Thymus (tissue), 11 donors: Measurements from ENCODE around the gene TK2. TPM values are rescaled to one million over a fixed set of nuclear protein-coding genes. Genes with fewer than 3 reads are reported as not detected.
A peak's percentile ranks its signal among the peaks of the same experiment; 100 is the strongest.

ENCODE experiments used
- DNase-seq, 9 donors: peaks; one replicate each; pipeline ENCODE4 v3.0.0-alpha.2; 2013; ENCODE audit warnings: low spot score in 9 of 9, low read depth in 6 of 9, missing footprints in 1 of 9
- H3K27ac ChIP-seq, 2 donors: one replicate each; pipeline ENCODE4 v1.5.1; 2013; ENCODE audit warnings: control low read depth in 1 of 2, low read depth in 1 of 2, low read length in 1 of 2, mild to moderate bottlenecking in 1 of 2, moderate library complexity in 1 of 2
- H3K27me3 ChIP-seq, 2 donors: one replicate each; pipeline ENCODE4 v1.5.1; 2013; ENCODE audit warnings: low read length in 1 of 2; ENCODE audit not compliant: control insufficient read depth in 2 of 2, insufficient read depth in 1 of 2
- H3K36me3 ChIP-seq, 2 donors: one replicate each; pipeline ENCODE4 v1.5.1; 2013; ENCODE audit warnings: low read length in 1 of 2, mild to moderate bottlenecking in 1 of 2, moderate library complexity in 1 of 2; ENCODE audit not compliant: control insufficient read depth in 2 of 2, insufficient read depth in 2 of 2
- H3K4me1 ChIP-seq, 2 donors: one replicate each; pipeline ENCODE4 v1.5.1; 2013; ENCODE audit warnings: low read length in 2 of 2; ENCODE audit not compliant: control insufficient read depth in 2 of 2, insufficient read depth in 2 of 2
- H3K4me3 ChIP-seq, 2 donors: one replicate each; pipeline ENCODE4 v1.5.1; 2013; ENCODE audit warnings: low read length in 2 of 2, control low read depth in 1 of 2, mild to moderate bottlenecking in 1 of 2
- H3K9me3 ChIP-seq, 2 donors: one replicate each; pipeline ENCODE4 v1.5.1; 2013; ENCODE audit warnings: low read length in 1 of 2, mild to moderate bottlenecking in 1 of 2; ENCODE audit not compliant: control insufficient read depth in 2 of 2, insufficient read depth in 1 of 2
- WGBS: extraction: QIAGEN DNeasy Blood & Tissue Kit; methylation state at CpG from one replicate; pipeline ENCODE4 v1.1.7; 2013; 5-methylcytosine and 5-hydroxymethylcytosine counted together
- polyA plus RNA-seq: library from polyadenylated mRNA; stranded (reverse); fragments of 200-250 nt; gene quantifications from one replicate; pipeline ENCODE4 v1.2.3, GENCODE V29; 2013
- total RNA-seq: library from RNA; stranded (reverse); fragments of 120-200 nt; gene quantifications from one replicate; pipeline ENCODE4 v1.2.4, GENCODE V29; 2013
- donor health status: healthy.

Gene TK2
- total and polyA plus RNA-seq, 2 donors, result 11.9 to 15.9 TPM

DNA sequence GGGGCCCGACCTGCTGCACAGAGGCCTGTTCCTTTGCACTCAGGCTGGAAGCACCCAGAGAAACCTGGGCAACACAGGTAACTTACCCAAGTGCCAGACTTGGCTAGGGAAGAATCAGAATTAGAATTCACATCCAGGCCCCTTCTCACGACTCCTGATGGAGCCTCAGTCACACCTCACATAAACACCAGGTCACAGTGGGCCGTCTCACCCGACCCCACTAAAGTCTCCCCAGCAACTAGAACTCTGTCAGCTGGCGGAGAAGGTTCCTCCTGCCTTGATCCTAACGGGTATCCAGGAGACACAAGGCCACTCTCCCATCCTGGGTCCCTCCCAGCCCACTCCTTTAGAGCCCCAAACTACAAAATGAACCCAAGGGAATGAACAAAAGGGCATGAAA, 6.4 kb downstream of the TK2 start:
- no peak overlapping the region for H3K27ac ChIP-seq
- WGBS, result 93% methylated on average over 6 of the region's 6 CpGs
- H3K4me1 ChIP-seq, result peaks cover 5 to 40% of the 10 kb centered on the region in 2 donors
- H3K4me3 ChIP-seq, result no peak overlapping the region
- no peaks in the 10 kb centered on the region for H3K27me3 ChIP-seq
- no peaks in the 10 kb centered on the region for H3K36me3 ChIP-seq
- no peaks in the 10 kb centered on the region for H3K9me3 ChIP-seq
- no peak for DNase-seq

DNA sequence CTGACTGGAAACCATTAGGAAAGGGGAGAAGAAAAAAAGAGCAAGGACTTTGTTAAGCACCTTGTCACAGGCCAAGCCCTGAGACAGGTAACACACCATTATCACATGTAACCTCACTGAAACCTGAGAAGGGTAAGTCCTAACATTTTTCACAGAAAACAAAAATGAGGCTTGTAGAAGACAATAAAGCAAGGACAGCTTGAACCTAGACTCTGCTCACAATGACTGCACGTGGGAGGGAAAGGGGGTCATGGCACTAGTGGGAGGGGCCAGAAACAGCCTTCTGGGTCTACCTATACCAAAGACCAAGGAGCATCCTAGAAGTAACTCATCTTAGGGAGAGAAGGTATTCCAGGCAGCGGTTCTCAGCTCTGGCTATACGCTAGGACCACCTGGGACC, 7.5 kb downstream of the TK2 start:
- Histone ChIP-seq H3K4me3 (no peak overlapping the region), H3K9me3 (no peaks in the 10 kb centered on the region), H3K27me3 (no peaks in the 10 kb centered on the region), H3K27ac (no peak overlapping the region), H3K36me3 (no peaks in the 10 kb centered on the region), H3K4me1 (peaks cover 5 to 31% of the 10 kb centered on the region in 2 donors)
- 93% methylated on average over 3 of the region's 3 CpGs for WGBS
- DNase-seq, result no peak

DNA sequence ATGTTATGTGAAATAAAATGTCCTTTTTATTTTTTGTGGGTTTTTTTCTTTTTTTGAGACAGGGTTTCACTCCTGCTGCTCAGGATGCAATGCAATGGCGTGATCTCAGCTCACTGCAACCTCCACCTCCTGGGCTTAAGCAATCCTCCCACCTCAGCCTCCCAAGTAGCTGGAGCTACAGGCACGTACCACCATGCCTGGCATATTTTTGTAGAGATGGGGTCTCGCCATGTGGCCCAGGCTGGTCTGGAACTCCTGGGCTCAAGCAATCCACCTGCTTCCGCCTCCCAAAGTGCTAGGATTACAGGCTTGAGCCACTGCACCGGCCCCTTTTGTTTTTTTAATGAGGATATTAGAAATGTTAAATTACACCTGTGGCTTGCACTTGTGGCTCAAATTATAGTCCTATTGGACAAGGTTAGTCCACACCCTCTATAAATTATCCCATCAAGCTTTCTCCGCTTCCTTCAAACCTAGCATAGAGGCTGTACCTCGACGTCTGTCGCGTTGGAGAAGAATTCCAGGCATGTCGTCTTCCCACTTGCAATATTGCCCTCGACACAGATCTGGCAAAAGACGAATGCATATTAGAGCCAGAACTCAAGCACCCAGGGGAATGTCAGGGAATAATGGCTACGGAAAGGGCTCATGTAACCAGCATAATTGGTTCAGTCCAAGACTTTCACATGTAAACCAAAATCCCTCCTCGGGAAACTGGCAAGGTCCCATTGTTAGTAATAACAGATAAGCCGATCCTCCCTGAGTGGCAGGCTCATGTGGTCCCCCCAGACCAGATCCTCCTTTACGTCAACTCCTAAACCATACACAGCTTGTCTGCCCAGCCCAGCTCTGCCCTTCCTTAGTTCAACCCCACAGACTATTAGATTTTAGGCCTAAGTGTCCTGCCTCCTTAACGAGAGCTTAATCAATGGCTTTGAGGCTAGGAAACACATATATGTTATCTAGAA, 8.2 kb downstream of the TK2 start:
- H3K4me1 ChIP-seq, result peaks cover 8 to 28% of the 10 kb centered on the region in 2 donors

DNA sequence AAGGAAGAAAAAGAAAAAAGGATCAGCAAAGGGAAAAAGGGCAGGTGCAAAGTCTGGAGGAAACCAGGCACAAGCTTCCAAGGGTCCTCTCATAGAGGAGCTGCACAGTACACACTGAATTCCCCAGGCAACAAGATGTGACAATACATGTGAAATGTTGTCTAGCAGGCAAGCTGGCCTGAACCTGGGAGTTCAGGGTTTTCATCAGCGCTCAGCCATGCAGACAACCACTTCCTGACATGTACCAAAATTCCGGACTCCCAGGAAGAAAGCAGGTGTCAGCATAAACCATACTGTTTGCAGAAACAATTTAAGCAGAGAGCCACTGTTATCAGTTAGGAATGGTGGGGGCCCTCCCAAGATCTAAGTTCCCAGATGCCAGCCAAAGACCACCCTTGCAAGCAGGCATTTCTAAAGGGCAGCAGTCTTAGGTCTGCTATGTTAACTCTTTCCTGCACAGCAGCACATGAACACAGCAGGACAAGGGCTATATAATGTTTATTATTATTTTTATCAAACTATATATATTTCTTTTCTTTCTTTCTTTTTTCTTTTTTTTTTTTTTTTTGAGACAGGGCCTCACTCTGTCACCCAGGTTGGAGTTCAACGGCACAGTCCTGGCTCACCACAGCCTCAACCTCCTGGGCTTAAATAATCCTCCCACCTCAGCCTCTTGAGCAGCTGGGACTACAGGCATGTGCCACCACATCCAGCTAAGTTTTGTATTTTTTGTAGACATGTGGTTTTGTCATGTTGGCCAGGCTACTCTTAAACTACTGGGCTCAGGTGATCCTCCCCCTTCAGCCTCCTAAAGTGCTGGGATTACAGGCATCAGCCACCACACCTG, 10.1 kb downstream of the TK2 start:
- peaks cover 0 to 1% of the 10 kb centered on the region in 2 donors for H3K9me3 ChIP-seq
- peaks cover 4% of the 10 kb centered on the region in 2 donors for H3K36me3 ChIP-seq
- H3K4me1 ChIP-seq, result peaks cover 8 to 28% of the 10 kb centered on the region in 2 donors
- 17% methylated on average over 3 of the region's 3 CpGs for whole genome bisulfite sequencing
- H3K27ac ChIP-seq, result peak overlapping the region in 1 of 2 donors; percentile 21
- no peaks in the 10 kb centered on the region for H3K27me3 ChIP-seq
- H3K4me3 ChIP-seq, result no peak overlapping the region
- peak in 1 of 9 donors; percentile 51 for DNase-seq

More for the DNA sequence above, 8.2 kb downstream of the TK2 start:
- H3K36me3 ChIP-seq, result no peaks in the 10 kb centered on the region
- no peak overlapping the region for H3K27ac ChIP-seq
- peaks cover 0 to 1% of the 10 kb centered on the region in 2 donors for H3K9me3 ChIP-seq
- WGBS, result 97% methylated on average over 18 of the region's 18 CpGs
- H3K27me3 ChIP-seq, result no peaks in the 10 kb centered on the region
- H3K4me3 ChIP-seq, result no peak overlapping the region
- no peak for DNase-seq

DNA sequence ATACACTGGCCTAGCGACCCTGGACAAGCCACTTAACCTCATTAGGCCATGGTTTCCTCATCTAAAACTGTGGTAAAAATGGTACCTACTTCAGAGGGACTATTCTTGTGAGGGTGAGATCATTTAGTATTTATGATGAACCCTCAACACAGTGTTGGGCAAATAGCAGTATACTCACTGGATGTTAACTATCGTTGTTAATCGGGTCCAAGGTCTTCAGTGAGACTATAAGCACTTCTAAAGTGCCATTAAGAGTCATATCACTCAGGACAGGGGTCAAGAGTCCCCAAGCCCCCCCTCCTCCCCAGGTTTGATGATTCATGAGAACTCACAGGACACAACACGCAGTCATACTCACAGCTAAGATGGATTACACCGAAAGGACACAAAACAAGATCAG, 11.0 kb downstream of the TK2 start:
- no peak for DNase-seq
- Histone ChIP-seq H3K4me3 (no peak overlapping the region), H3K36me3 (peaks cover 4% of the 10 kb centered on the region in 2 donors), H3K4me1 (peaks cover 8 to 21% of the 10 kb centered on the region in 2 donors), H3K27ac (no peak overlapping the region), H3K9me3 (peaks cover 0 to 1% of the 10 kb centered on the region in 2 donors), H3K27me3 (no peaks in the 10 kb centered on the region)
- WGBS, result over 99% methylated on average over 5 of the region's 5 CpGs

DNA sequence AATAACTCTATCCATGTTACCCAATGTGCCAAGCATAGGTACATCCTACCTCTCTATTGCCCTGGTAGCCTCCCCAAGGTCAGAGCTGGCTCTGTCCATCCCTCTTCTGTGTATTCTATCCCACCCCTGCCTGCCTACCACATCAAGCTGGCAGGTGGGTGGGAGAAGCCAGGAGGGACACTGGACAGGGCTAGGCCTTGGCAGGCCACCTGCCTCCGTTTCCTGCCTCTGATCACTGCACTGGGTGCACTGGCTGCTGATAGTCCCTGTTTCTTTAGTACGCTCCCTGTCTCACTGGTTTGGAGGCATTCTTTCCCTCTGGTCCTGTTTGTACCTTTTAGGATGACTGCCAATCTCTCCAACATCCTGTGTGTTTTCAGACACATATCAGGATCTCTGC, 12.7 kb downstream of the TK2 start:
- H3K27me3 ChIP-seq, result no peaks in the 10 kb centered on the region
- DNase-seq, result no peak
- no peak overlapping the region for H3K4me3 ChIP-seq
- no peak overlapping the region for H3K27ac ChIP-seq
- H3K9me3 ChIP-seq, result peaks cover 0 to 1% of the 10 kb centered on the region in 2 donors
- H3K36me3 ChIP-seq, result peaks cover 4% of the 10 kb centered on the region in 2 donors
- H3K4me1 ChIP-seq, result peaks cover 8 to 14% of the 10 kb centered on the region in 2 donors
- WGBS, result 94% methylated on average over 2 of the region's 2 CpGs

DNA sequence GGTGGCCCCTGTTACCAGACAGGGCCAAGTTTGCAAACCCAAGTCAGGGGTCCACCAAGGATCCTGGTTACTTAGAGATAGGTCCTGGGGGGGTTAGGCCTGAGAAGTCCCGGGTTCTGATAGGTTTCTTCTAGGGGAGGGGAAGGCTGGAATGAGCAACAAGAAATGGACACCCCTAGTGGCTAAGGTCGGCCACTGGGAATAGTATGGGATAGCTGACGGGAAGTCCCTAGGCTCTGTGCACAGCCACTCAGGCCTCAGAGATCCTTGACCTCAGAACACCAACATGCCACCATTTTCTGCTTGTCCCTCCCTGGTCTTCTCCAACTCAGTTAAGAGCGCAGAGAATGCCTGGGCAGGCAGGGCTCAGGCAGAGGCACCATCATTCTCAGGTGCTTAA, 13.4 kb downstream of the TK2 start:
- DNase-seq, result no peak

DNA sequence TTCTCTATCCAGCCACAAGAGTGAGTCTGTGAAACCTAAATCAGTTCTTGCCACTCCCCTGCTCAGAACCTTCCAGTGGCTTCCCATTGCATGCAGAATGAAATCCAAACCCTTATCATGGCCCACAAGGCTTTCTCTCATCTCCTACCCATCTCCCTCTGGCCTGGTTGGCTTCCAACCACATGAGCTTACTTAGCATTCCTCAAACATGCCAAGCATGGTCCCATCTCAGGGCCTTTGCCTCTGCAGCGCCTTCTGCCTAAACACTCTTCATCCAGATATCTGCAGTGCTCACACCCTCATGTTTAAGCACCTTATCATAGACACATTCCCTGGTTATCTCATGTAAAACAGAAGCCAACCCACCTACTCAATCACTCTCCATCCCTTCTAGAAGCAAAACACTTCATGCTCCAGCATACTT, 15.5 kb downstream of the TK2 start:
- Histone ChIP-seq H3K27ac (no peak overlapping the region), H3K36me3 (peaks cover 4 to 8% of the 10 kb centered on the region in 2 donors), H3K4me3 (no peak overlapping the region), H3K9me3 (peaks cover 0 to 1% of the 10 kb centered on the region in 2 donors), H3K27me3 (no peaks in the 10 kb centered on the region), H3K4me1 (peaks cover 3 to 5% of the 10 kb centered on the region in 2 donors)
- no peak for DNase-seq
- 98% methylated on average over 1 of the region's 1 CpG for WGBS

More for the DNA sequence above, 13.4 kb downstream of the TK2 start:
- H3K9me3 ChIP-seq, result peaks cover 0 to 1% of the 10 kb centered on the region in 2 donors
- H3K4me3 ChIP-seq, result no peak overlapping the region
- no peaks in the 10 kb centered on the region for H3K27me3 ChIP-seq
- 97% methylated on average over 4 of the region's 4 CpGs for WGBS
- peaks cover 8 to 14% of the 10 kb centered on the region in 2 donors for H3K4me1 ChIP-seq
- H3K27ac ChIP-seq, result no peak overlapping the region
- peaks cover 4% of the 10 kb centered on the region in 2 donors for H3K36me3 ChIP-seq
